PC-3 (cell line): ENCODE data around the gene SH3PXD2A. TPM values are rescaled to one million over a fixed set of nuclear protein-coding genes. Genes with fewer than 3 reads are reported as not detected.

ENCODE experiments used
- ATAC-seq: fragments of 200-7000 bp; cut with Tn5 transposase; 2 replicates; pipeline ENCODE4 v1.9.1; 2020; ENCODE audit warnings: mild to moderate bottlenecking, moderate library complexity
- BruUV-seq: library from RNA; stranded (reverse); fragments of 400-500 nt; replicated peaks from 2 replicates; lab custom pipeline; 2021; lab: Mats Ljungman, UMichigan
- CTCF ChIA-PET: fragments of 300-600 bp; sonication (Branson Sonifier 250); formaldehyde crosslinking; loops from one replicate; lab custom pipeline; 2022; ENCODE audit warnings: antibody characterized with exemption; lab: Charles Lee
- POLR2A ChIA-PET: fragments of 300-600 bp; sonication (Branson Sonifier 250); formaldehyde crosslinking; loops from one replicate; lab custom pipeline; 2022; ENCODE audit warnings: antibody characterized with exemption; ENCODE audit not compliant: unreplicated experiment; lab: Charles Lee
- DNase-seq: peaks from one replicate; pipeline ENCODE4 v3.0.0-alpha.2; 2015
- H2AFZ ChIP-seq: fragments of 300-600 bp; sonication (generic); 2 replicates; pipeline ENCODE4 v1.6.0; 2016; ENCODE audit warnings: antibody characterized with exemption, low read length
- H3F3A ChIP-seq: fragments of 300-600 bp; sonication (generic); one replicate; pipeline ENCODE4 v1.6.0; 2017; ENCODE audit warnings: antibody characterized with exemption, low read length, control low read depth, mild to moderate bottlenecking; ENCODE audit not compliant: unreplicated experiment
- H3K27ac ChIP-seq: fragments of 300-600 bp; sonication (generic); 2 replicates; pipeline ENCODE4 v1.5.1; 2016; ENCODE audit warnings: mild to moderate bottlenecking, low read length
- H3K27me3 ChIP-seq: fragments of 300-600 bp; sonication (generic); 2 replicates; pipeline ENCODE4 v1.6.1; 2016; ENCODE audit warnings: low read length, mixed read lengths
- H3K36me3 ChIP-seq: fragments of 300-600 bp; sonication (generic); 2 replicates; pipeline ENCODE4 v1.6.1; 2016; ENCODE audit warnings: low read depth, mixed run types, low read length, mixed read lengths
- H3K4me1 ChIP-seq: fragments of 300-600 bp; sonication (generic); 2 replicates; pipeline ENCODE4 v1.5.1; 2016; ENCODE audit warnings: low read length; ENCODE audit not compliant: insufficient read depth
- H3K4me2 ChIP-seq: fragments of 300-600 bp; sonication (generic); 2 replicates; pipeline ENCODE4 v1.6.0; 2016; ENCODE audit warnings: low read length
- H3K4me3 ChIP-seq: fragments of 300-600 bp; sonication (generic); 2 replicates; pipeline ENCODE4 v1.5.1; 2016; ENCODE audit warnings: mild to moderate bottlenecking, low read length, mixed read lengths
- H3K79me2 ChIP-seq: fragments of 300-600 bp; sonication (generic); 2 replicates; pipeline ENCODE4 v1.6.1; 2017; ENCODE audit warnings: low read length, mixed read lengths
- H3K9ac ChIP-seq: fragments of 300-600 bp; sonication (generic); 2 replicates; pipeline ENCODE4 v1.6.0; 2016; ENCODE audit warnings: mild to moderate bottlenecking, low read length
- H3K9me2 ChIP-seq: fragments of 300-600 bp; sonication (generic); replicated peaks from 2 replicates; pipeline ENCODE4 v1.6.1; 2016; ENCODE audit warnings: mixed run types, low read length, mixed read lengths
- H3K9me3 ChIP-seq: fragments of 300-600 bp; sonication (generic); 2 replicates; pipeline ENCODE4 v1.6.1; 2016; ENCODE audit warnings: low read length, mixed read lengths
- H4K20me1 ChIP-seq: fragments of 300-600 bp; sonication (generic); 2 replicates; pipeline ENCODE4 v1.6.1; 2016; ENCODE audit warnings: low read length, mixed read lengths
- EZH2 ChIP-seq: fragments of 300-600 bp; sonication (generic); IDR thresholded peaks from one replicate; pipeline ENCODE4 v1.6.1; 2017; ENCODE audit warnings: antibody characterized with exemption, mild to moderate bottlenecking, low read length; ENCODE audit not compliant: unreplicated experiment
- EZH2phosphoT487 ChIP-seq: fragments of 300-600 bp; sonication (generic); IDR thresholded peaks from 2 replicates; pipeline ENCODE4 v1.6.1; 2018; ENCODE audit warnings: mild to moderate bottlenecking, antibody characterized with exemption, low read length, borderline replicate concordance
- intact Hi-C: fragments of 100-400 bp; cut with micrococcal nuclease; formaldehyde crosslinking; loops from 2 replicates; pipeline ENCODE4 v1.9.0; 2023
- total RNA-seq: library from RNA; depleted of rRNA; stranded (reverse); fragments of >200 nt; gene quantifications from 2 replicates; pipeline ENCODE4 v1.2.3, GENCODE V29; 2014
- TF ChIP-seq, protein P1 (sequence below): fragments of 300-600 bp; sonication (generic); conservative IDR thresholded peaks from 2 replicates; pipeline ENCODE4 v1.5.1; 2017; ENCODE audit warnings: antibody characterized with exemption, low read depth, mild to moderate bottlenecking, low read length

Gene SH3PXD2A
- total RNA-seq, 1 experiment from 2014 or later, result 3.4 TPM

DNA sequence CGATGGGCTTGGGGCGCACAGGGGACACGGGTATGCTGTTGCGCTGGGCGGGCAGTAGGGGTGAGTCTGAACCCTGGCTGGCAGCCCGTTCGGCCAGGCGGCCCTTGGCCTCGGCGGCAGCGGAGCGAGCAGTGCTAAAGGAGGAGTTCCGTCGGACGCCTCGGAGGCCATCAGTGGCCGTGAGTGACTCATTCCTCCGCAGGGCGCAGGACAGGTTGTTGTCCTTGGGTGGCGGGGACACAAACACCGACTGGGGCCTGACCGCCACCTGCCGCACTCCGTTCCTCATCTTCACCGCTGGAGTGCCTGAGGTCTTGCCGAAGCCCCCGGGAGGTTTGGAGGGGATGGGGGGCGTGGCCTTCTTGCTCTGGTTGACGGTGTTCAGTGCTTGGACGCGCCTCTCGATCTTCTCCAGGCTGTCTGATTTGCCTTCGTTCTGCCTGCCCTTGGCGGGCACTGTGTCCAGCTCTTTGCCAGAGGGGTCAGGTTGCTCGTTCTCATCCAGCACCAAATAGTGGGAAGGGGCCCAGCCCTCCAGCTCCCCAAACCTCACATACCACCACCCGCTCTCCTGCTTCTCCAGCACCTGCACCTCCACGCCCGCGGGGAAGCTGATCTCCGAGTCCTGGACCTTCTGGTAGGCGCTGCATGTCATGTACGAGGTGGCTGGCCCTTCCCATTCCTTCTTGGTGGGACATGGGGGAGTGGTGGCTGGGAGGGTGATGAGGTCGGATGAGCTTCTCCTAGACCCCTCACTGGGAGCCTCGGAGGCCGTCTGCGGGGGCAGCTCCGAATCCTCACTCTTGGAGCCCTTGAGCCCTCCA lies 253.1 kb downstream of the SH3PXD2A start:
- no peaks in the 10 kb centered on the region for H3K9me2 ChIP-seq
- H3K4me2 ChIP-seq, result no peak overlapping the region
- BruUV-seq, result no TSS peak
- H3K4me3 ChIP-seq, result no peak overlapping the region
- H3K36me3 ChIP-seq, result no peaks in the 10 kb centered on the region
- no peak overlapping the region for H2AFZ ChIP-seq
- H3K27me3 ChIP-seq, result no peaks in the 10 kb centered on the region
- intact Hi-C loops, result no loop called here
- DNase-seq (no peak), ATAC-seq (no peak)
- H3K9me3 ChIP-seq, result no peaks in the 10 kb centered on the region
- ChIA-PET CTCF (no interaction called here), POLR2A (no interaction called here)
- no peak overlapping the region for H3K27ac ChIP-seq
- no peak overlapping the region for H3K9ac ChIP-seq
- no peaks in the 10 kb centered on the region for H4K20me1 ChIP-seq
- H3F3A ChIP-seq, result no peaks in the 10 kb centered on the region
- no peaks in the 10 kb centered on the region for H3K79me2 ChIP-seq
- no peak for TF ChIP-seq EZH2
- no peak for TF ChIP-seq EZH2phosphoT487
- TF ChIP-seq, protein P1, sequence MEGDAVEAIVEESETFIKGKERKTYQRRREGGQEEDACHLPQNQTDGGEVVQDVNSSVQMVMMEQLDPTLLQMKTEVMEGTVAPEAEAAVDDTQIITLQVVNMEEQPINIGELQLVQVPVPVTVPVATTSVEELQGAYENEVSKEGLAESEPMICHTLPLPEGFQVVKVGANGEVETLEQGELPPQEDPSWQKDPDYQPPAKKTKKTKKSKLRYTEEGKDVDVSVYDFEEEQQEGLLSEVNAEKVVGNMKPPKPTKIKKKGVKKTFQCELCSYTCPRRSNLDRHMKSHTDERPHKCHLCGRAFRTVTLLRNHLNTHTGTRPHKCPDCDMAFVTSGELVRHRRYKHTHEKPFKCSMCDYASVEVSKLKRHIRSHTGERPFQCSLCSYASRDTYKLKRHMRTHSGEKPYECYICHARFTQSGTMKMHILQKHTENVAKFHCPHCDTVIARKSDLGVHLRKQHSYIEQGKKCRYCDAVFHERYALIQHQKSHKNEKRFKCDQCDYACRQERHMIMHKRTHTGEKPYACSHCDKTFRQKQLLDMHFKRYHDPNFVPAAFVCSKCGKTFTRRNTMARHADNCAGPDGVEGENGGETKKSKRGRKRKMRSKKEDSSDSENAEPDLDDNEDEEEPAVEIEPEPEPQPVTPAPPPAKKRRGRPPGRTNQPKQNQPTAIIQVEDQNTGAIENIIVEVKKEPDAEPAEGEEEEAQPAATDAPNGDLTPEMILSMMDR, result no peak
- H3K4me1 ChIP-seq, result no peaks in the 10 kb centered on the region; the same call in 1 of the 2 replicates

DNA sequence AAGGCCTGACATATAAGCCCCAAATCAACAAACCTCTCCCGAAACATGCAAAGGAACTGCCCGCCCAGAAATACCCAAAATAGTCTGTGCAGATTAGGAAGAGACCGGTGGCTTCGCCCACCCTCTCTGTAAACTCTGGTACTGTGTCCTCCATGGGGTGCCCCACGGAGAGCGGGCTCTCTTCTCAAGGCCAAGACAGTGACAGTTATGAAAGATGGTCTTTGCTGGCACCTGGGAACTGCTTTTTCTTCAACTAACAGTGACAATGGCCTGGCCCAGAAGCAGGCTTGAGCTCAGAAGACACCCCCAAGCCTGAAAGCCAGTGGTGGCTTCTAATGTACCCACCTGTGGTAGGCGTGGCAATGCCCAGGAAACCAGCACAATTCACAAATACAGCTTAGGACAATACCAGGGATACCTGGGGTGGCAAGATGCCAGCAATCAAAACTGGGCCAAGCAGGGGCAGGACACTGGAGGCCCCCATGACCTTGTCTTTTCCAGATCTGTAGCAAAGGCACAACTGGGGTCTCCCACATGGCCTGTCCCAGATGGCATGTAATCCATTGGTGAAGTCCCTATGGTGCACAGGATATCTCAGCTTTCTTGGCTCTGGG lies 254.3 kb downstream of the SH3PXD2A start:
- Histone ChIP-seq H3K4me1 (no peaks in the 10 kb centered on the region; the same call in 1 of the 2 replicates), H3K9ac (no peak overlapping the region), H3F3A (no peaks in the 10 kb centered on the region), H3K4me3 (no peak overlapping the region), H3K4me2 (no peak overlapping the region), H4K20me1 (no peaks in the 10 kb centered on the region), H3K79me2 (no peaks in the 10 kb centered on the region), H3K36me3 (no peaks in the 10 kb centered on the region), H3K9me3 (no peaks in the 10 kb centered on the region), H3K27me3 (no peaks in the 10 kb centered on the region), H3K9me2 (no peaks in the 10 kb centered on the region), H2AFZ (no peak overlapping the region), H3K27ac (no peak overlapping the region)
- POLR2A ChIA-PET, result no interaction called here
- no TSS peak for BruUV-seq
- TF ChIP-seq, protein P1, result no peak
- no peak for TF ChIP-seq EZH2phosphoT487
- TF ChIP-seq EZH2, result no peak
- no peak for DNase-seq
- CTCF ChIA-PET, result no interaction called here
- ATAC-seq, result no peak
- intact Hi-C loops, result no loop called here

DNA sequence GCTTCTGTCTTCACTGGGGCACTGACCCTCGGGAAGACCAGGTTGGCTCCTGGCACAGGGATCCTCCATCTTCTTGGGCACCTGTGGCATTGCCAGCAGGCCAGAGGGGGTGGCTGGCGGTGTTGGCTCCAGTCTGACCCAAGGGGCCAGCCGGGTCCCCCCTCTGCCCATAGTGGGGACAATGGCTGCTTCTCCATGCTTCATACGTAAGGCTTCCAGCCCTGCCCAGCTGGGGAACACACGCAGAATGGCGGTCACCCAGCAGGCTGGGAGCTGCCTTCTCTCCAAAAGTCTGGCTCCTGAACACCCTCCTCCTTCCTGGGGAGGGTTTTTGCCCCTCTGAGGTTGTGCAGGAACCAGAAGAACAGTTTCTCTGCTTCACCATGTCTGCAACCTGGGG lies 255.1 kb downstream of the SH3PXD2A start:
- ChIA-PET POLR2A (no interaction called here), CTCF (no interaction called here)
- H3K9me2 ChIP-seq, result no peaks in the 10 kb centered on the region
- H3K4me3 ChIP-seq, result no peak overlapping the region
- no peaks in the 10 kb centered on the region for H4K20me1 ChIP-seq
- H3K79me2 ChIP-seq, result no peaks in the 10 kb centered on the region
- H3K27me3 ChIP-seq, result no peaks in the 10 kb centered on the region
- no peak overlapping the region for H3K9ac ChIP-seq
- BruUV-seq, result no TSS peak
- no peak overlapping the region for H3K27ac ChIP-seq
- H3K4me2 ChIP-seq, result no peak overlapping the region
- H3F3A ChIP-seq, result no peaks in the 10 kb centered on the region
- no peak for DNase-seq
- TF ChIP-seq EZH2phosphoT487, result no peak
- TF ChIP-seq, protein P1, result no peak
- no peaks in the 10 kb centered on the region; the same call in 1 of the 2 replicates for H3K4me1 ChIP-seq
- no peak for ATAC-seq
- intact Hi-C loops, result no loop called here
- no peak overlapping the region for H2AFZ ChIP-seq
- H3K9me3 ChIP-seq, result no peaks in the 10 kb centered on the region
- no peaks in the 10 kb centered on the region for H3K36me3 ChIP-seq
